HG03060 (cell line): ENCODE data around the gene ICA1.
"Not testable (repeated sequence)": the region's sequence is repeated elsewhere in the genome, so short reads cannot be mapped to it uniquely, and the experiment has no call there.

Experiments
- ATAC-seq: cut with Tn5 transposase; IDR thresholded peaks from one replicate; pipeline ENCODE4 v1.9.1; 2021; ENCODE audit warnings: low read depth, moderate number of reproducible peaks; ENCODE audit not compliant: unreplicated experiment

The ICA1 gene

GRCh38 chr7:8111282-8111960 is 150.5 kb downstream of the ICA1 start:
- ATAC-seq: no peak

GRCh38 chr7:8109196-8110022 is 152.6 kb downstream of the ICA1 start:
- no peak for ATAC-seq

- no peak for ATAC-seq
These were observed 156.4 kb downstream of the ICA1 start for GRCh38 chr7:8105449-8106095.

- ATAC-seq: no peak
These were observed 158.7 kb downstream of the ICA1 start for GRCh38 chr7:8103282-8103681.

- not testable (repeated sequence) for ATAC-seq
These were observed 160.7 kb downstream of the ICA1 start for GRCh38 chr7:8101292-8101691.

GRCh38 chr7:8094164-8095140 is 167.5 kb downstream of the ICA1 start:
- ATAC-seq: no peak

GRCh38 chr7:8092140-8092539 is 169.8 kb downstream of the ICA1 start:
- no peak for ATAC-seq

GRCh38 chr7:8089036-8089780 is 172.8 kb downstream of the ICA1 start:
- no peak for ATAC-seq

GRCh38 chr7:8086239-8086638 is 175.7 kb downstream of the ICA1 start:
- no peak for ATAC-seq

- ATAC-seq: no peak
These were observed 176.5 kb downstream of the ICA1 start for GRCh38 chr7:8085420-8085819.

- no peak for ATAC-seq
These were observed 177.1 kb downstream of the ICA1 start for GRCh38 chr7:8084836-8085235.

- no peak for ATAC-seq
These were observed 179.2 kb downstream of the ICA1 start for GRCh38 chr7:8082762-8083161.

GRCh38 chr7:8078418-8078817 is 183.5 kb downstream of the ICA1 start:
- no peak for ATAC-seq

- ATAC-seq: no peak
These were observed 191.4 kb downstream of the ICA1 start for GRCh38 chr7:8070451-8071180.

GRCh38 chr7:8068892-8069686 is 192.9 kb downstream of the ICA1 start:
- no peak for ATAC-seq

- ATAC-seq: no peak
These were observed 196.6 kb downstream of the ICA1 start for GRCh38 chr7:8065356-8065813.

GRCh38 chr7:8064828-8065227 is 197.1 kb downstream of the ICA1 start:
- no peak for ATAC-seq

GRCh38 chr7:8063706-8064297 is 198.2 kb downstream of the ICA1 start:
- ATAC-seq: no peak
